GM19099 (cell line): ENCODE data around the gene ANK3.

ENCODE experiments used
- POLR2A ChIP-seq: IDR thresholded peaks from 3 replicates; pipeline ENCODE4 v1.6.1; 2011; ENCODE audit warnings: low read depth; ENCODE audit not compliant: insufficient read length; ENCODE audit errors: extremely low read depth

Gene ANK3

DNA sequence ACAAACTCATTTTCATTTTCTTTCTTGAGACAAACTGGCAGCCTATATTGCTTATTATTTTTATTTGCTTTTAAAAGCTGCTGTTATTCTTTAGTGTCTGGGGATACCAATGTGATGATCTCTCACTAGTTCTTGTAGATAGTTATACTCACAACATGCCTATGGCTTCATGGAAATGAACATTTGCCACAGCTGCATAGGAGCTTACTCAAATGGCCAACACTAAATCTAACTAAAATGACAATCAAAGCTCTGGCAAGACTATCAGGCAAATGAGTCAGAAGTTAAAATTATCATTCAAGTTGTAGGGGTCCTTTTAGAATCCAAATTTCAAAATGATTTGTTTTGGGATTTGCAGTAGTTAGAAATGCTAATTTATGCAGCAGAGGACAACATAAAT lies 225.9 kb downstream of the ANK3 start:
- TF ChIP-seq POLR2A, result no peak

DNA sequence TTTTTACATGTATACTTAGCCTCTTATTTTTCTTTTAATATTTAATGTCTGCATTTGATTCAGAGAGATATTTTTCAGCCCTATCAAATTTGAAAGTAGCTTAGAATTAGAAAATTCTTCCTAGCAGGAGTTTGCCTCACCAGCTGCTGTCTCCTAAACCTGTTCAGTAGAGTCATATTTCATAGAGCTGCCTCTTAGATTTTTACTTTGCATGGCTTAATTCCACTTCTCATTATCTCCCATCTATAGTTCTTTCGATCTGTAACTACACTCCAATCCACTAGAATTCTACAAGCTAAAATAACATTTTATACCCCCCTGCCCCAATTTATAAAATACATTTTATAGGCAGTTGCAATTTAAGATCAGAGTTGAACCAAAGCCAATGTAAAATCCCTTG lies 227.0 kb downstream of the ANK3 start:
- TF ChIP-seq POLR2A, result no peak

DNA sequence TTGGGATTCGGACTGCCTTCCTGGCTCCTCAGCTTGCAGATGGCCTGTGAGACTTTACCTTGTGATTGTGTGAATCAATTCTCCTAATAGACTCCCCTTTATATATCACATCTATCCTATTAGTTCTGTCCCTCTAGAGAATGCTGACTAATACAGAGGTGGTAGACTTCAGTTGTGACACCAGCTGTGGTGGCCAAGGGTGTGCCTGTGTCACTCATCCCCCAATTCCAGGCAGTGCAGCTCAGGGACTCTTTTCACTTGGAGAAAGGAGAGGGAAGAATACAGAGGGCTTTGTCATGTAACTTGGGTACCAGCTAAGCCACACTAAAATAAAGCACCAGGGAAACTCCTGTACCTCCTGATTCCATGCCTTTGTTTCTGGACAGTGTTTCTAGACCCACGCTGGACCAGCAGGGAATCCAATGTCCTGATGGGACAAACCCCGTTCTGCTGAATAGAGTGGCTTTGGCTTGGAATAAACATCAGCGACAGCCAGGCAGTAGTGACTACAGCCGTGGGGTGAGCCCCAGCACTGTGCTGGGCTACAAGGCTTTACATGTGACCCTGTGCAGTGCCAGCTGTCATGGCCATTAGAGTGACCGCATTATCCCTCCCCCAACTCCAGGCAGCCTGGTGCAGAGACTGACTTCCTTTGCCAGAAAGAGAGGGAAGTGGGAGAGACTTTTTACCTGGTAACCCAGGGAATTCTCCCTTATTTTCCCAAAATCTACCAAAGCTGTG lies 233.6 kb downstream of the ANK3 start:
- TF ChIP-seq POLR2A, result no peak

- TF ChIP-seq POLR2A, result no peak
Measured at GRCh38 chr10:60155099-60155877, 234.4 kb downstream of the ANK3 start.

GRCh38 chr10:60149003-60149402 lies 240.7 kb downstream of the ANK3 start:
- no peak for TF ChIP-seq POLR2A

DNA sequence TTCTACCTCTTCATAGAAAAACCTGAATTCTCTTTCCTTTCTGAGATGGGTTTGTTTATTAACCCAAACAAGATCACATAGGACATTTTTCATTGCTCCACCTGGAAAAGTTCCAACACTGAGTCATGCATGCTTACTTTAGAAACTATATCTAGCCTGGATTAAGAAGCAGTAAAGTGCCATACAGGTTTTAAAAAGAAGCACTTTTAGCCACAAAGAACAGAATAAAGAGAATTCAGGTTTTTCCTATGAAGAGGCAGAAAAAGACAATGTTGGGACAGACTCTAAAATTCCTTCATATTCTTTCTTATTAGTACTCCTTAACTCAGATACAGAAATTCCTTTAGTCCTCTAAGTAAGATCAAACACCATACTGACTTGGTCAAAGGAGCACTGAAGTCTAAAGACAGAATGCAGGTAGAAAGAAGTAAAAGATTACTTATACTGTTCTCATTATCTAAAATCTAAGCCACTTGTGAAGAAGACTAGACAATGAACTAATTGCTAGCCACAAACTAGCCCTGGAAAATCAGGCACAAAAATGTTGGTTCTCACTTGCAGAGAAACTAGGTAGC lies 241.3 kb downstream of the ANK3 start:
- TF ChIP-seq POLR2A, result no peak

DNA sequence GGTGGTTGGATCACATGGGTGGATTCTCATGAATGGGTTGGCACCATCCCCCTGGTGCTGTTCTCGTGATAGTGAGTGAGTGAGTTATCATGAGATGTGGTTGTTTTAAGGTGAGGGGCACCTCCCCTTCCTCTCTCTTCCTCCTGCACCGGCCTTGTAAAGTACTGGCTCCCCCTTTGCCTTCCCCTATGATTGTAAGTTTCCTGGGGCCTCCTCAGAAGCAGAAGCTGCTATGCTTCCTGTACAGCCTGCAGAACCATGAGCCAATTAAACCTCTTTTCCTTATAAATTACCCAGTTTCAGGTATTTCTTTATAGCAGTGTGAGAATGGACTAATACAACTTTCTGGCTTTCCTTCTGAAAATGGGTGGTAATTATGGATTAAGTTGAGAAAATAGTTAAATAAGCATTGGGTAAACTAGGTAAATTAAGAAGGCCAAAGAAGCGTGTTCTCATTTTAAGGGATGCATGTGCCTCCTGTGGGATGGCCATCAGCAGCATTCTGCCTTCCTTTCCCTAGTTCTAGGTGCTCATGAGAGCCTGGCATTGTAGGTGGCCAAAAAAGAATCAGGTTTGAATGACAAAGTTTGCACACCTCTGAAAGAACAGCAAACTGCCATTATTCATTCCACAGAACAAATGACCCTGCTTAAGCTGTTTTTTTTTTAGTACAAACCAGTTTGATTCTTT lies 242.0 kb downstream of the ANK3 start:
- no peak for TF ChIP-seq POLR2A

DNA sequence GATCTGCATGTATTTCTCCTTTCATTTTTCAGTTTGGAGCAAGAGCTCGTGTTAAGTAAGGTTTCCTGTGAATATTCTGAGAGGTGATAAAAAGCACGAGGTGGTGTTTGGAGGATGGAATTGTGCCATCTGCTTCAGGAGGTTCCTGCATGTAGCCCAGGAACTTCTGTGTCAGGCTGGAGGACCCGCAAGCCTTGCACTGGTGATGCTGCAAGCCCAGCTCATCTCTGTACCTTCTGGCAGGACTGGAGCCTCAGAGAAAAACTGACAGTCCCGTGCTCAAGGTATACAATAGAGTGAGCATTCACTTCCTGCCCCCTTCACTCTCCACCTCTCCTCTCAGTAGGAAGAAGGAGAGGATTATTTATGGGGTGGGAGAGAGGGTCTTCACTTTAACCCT lies 242.7 kb downstream of the ANK3 start:
- TF ChIP-seq POLR2A, result no peak

DNA sequence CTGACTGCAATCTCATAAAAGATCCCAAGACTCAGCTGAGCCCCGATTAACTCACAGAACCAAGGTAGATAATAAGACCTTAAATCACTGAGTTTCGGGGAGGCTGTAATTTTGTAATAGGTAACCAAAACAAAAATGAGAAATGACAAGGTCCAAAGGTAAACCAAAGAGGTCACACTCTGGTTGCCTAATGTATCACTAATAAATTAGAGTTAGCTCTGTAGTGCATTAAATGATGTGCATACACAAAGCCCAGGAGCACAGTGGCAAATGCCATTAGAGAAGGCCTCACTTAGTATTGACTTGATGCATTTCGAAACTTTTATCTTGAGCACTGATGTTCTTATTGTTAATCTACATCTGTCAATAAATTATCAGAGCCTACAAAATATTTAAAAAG lies 245.6 kb downstream of the ANK3 start:
- no peak for TF ChIP-seq POLR2A

GRCh38 chr10:60142736-60143135 lies 246.9 kb downstream of the ANK3 start:
- TF ChIP-seq POLR2A, result no peak

DNA sequence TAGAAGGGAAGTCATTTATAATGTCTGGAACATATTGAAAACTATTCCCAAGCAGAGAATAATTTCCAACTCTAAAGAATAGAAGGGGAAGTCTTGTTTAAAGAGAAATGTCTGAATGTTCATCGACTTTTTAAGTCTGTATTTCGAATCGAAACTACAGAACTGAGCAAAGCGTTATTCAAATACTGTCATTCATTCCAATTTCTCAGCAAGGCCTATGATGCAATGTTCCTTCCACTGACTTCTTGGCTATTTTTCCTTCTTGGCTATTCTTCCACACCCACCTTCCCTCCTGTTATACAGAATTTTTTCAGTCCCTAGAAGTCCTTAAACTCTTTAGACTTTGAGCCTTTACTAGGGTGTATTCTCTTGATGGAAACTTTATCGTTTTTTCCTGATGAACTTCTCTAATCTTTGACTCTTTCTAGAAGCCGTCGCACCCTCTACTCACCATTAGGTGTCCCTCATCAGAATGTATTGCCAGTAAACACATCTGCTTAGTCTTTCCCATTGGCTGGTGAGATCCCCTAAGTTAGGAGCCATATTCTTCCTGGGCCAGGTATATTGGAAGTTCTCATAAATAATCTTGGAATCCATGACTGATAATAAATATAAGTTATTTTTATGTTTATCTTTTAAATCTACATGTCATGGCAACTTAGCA lies 247.6 kb downstream of the ANK3 start:
- TF ChIP-seq POLR2A, result no peak

- no peak for TF ChIP-seq POLR2A
Measured at GRCh38 chr10:60140651-60141632, 248.7 kb downstream of the ANK3 start.

DNA sequence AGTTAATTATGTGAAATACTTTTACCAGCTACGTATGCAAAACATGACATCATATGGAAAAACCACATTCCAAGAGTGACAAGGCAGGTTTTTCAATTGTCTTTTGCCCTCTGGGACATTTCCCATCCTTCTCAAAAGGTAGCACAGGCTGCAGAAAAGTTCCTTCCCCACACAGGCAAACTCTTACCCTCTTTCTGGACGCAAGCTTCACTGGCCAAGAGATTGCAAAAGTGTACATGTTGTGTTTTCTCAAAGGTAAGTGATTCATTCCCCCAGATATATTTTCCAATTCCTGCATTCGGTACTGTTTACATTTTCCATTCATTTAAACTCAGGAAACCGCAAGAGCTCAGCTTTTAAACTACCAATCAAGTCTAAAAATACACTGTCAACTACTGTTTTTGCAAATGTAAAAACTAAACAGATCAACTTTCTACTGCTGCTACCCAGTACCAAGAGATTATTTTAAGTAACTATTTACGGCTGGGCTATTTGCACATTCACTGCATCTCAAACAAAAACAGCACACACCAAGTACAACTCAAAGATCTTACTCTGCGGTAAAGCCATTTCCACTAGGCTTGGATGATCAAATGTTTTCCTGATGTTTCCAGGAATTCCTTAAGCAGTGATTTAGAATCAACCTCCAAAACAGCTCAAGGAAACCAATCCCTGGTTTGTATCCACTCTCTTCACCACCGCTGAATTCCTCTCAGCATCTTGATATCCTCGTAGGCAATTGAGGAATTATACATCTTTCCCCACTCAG lies 249.7 kb downstream of the ANK3 start:
- TF ChIP-seq POLR2A, result no peak

DNA sequence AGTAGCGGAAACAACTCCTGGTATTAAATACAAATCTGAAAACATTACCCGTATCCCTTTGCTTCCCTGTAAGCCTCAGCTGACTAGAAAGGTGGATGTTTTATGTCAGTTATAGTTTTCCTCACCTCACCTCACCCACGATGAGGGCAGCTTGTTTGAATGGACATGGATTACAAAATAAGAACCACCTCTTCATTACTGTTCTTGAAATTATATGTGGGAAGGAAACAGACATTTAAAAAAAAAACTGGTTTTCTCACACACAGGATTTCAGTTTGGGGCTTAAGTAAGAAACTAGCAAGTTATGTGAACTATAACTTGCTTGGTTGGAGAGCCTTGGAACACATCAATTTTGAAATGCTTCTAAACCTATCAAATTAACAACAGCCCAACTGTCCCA lies 250.4 kb downstream of the ANK3 start:
- TF ChIP-seq POLR2A, result no peak

DNA sequence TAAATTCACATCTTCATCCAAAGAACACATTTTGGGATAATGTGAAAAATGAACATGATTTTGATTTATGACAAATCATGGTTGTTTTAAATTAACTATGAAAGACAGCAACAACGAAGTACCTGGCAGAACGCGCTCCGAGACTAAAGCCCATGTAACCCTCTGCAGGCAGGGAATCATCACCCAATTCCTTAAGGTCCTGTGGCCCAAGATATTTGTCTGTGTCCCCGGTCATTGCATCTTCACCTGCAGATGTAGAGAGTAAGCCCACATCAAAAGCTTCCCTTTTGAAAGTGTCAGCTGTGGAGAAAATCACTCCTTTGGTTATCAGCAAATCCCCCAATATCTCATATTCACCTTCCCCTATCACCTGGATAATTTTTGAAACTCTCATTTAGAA lies 250.8 kb downstream of the ANK3 start:
- no peak for TF ChIP-seq POLR2A
